Left lung (tissue), 10 donors: ENCODE measurements around the gene POMT2. TPM values are rescaled to one million over a fixed set of nuclear protein-coding genes. Genes with fewer than 3 reads are reported as not detected.

Experiments
- ATAC-seq: fragments of 200-7000 bp; cut with Tn5 transposase; one replicate; pipeline ENCODE4 v1.9.1; 2020; ENCODE audit warnings: moderate library complexity
- DNase-seq, 4 donors: peaks; one replicate each; pipeline ENCODE4 v3.0.0-alpha.2; 2013 to 2020
- H3K27ac ChIP-seq, 2 donors: fragments of 200-600 bp; sonication (generic) in 1 of 2; one replicate each; pipeline versions ENCODE4 v1.5.0 to v1.8.0; 2020 to 2021
- H3K27me3 ChIP-seq, 2 donors: fragments of 200-600 bp; sonication (generic) in 1 of 2; one replicate each; pipeline versions ENCODE4 v1.5.0 to v1.8.0; 2020 to 2021
- H3K36me3 ChIP-seq, 2 donors: fragments of 200-600 bp; sonication (generic) in 1 of 2; one replicate each; pipeline versions ENCODE4 v1.5.0 to v1.8.0; 2020 to 2021
- H3K4me1 ChIP-seq, 2 donors: fragments of 200-600 bp; one replicate each; pipeline ENCODE4 v1.8.0; 2021
- H3K4me3 ChIP-seq, 2 donors: fragments of 200-600 bp; sonication (generic) in 1 of 2; one replicate each; pipeline versions ENCODE4 v1.5.0 to v1.8.0; 2020 to 2021; ENCODE audit warnings: mild to moderate bottlenecking in 1 of 2
- H3K9me3 ChIP-seq, 2 donors: fragments of 200-600 bp; sonication (generic) in 1 of 2; one replicate each; pipeline versions ENCODE4 v1.5.0 to v1.8.0; 2020 to 2021
- intact Hi-C, 2 donors: fragments of 100-400 bp; cut with DNase I; formaldehyde crosslinking; loops; one replicate each; pipeline versions ENCODE4 v1.11.2 to v1.14.2; 2022
- polyA plus RNA-seq, 6 donors: library from polyadenylated mRNA; unstranded; fragments of 120-200 nt; gene quantifications; one replicate each; pipeline ENCODE4 v1.2.1, GENCODE V29; 2013; ENCODE audit not compliant: insufficient read length in 6 of 6
- total RNA-seq, 2 donors: library from RNA; stranded (reverse); fragmentation: NEBNext Ultra II Directional; extraction: Animal tissue kit (Norgen Biotek cat#: 25700); gene quantifications; one replicate each; pipeline ENCODE4 v1.2.1, GENCODE V29; 2021
- TF ChIP-seq, protein P1 (sequence below), 2 donors: fragments of 200-600 bp; sonication (generic) in 1 of 2; IDR thresholded peaks; one replicate each; pipeline versions ENCODE4 v1.5.0 to v1.8.0; 2021; ENCODE audit warnings: antibody characterized with exemption in 2 of 2
- donor health status: DM: no; HTN: yes; CAD: no.
- donor health status: DM: no; HTN: no; CAD: no.

The POMT2 gene
- total and polyA plus RNA-seq, 8 donors = 25.5 to 34.3 (median 31.6) TPM

DNA sequence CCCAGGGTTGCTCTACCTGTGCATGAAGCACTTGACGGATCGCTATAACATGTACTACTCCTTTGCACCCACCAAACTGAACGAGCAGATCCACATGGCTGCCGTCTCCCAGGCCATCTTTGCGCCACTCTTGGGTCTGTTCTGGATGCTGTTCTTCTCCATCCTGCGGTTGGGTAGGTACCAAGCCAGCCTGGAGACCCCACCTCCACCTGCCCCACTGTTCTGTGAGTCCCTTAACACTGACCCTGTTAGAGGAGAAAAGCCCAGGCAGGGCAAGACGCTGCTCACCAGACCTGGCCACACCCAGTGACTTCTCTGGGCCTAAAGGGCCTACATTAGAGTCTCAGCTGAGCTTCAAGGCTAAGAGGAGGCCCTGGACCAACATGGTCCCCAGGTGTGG, 71.4 kb downstream of the POMT2 start:
- Histone ChIP-seq H3K9me3 (no peaks in the 10 kb centered on the region), H3K4me3 (no peak overlapping the region), H3K36me3 (no peaks in the 10 kb centered on the region), H3K4me1 (no peaks in the 10 kb centered on the region), H3K27me3 (no peaks in the 10 kb centered on the region), H3K27ac (no peak overlapping the region)
- TF ChIP-seq, protein P1, sequence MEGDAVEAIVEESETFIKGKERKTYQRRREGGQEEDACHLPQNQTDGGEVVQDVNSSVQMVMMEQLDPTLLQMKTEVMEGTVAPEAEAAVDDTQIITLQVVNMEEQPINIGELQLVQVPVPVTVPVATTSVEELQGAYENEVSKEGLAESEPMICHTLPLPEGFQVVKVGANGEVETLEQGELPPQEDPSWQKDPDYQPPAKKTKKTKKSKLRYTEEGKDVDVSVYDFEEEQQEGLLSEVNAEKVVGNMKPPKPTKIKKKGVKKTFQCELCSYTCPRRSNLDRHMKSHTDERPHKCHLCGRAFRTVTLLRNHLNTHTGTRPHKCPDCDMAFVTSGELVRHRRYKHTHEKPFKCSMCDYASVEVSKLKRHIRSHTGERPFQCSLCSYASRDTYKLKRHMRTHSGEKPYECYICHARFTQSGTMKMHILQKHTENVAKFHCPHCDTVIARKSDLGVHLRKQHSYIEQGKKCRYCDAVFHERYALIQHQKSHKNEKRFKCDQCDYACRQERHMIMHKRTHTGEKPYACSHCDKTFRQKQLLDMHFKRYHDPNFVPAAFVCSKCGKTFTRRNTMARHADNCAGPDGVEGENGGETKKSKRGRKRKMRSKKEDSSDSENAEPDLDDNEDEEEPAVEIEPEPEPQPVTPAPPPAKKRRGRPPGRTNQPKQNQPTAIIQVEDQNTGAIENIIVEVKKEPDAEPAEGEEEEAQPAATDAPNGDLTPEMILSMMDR (IDR thresholded peaks at IDR 0.05) = no peak
- intact Hi-C loops = no loop called here
- no peak for ATAC-seq
- no peak for DNase-seq

- no peak for DNase-seq
- intact Hi-C loops = no loop called here
- TF ChIP-seq, protein P1 (IDR thresholded peaks at IDR 0.05) = no peak
- Histone ChIP-seq H3K36me3 (no peaks in the 10 kb centered on the region), H3K9me3 (no peaks in the 10 kb centered on the region), H3K27me3 (no peaks in the 10 kb centered on the region), H3K27ac (no peak overlapping the region), H3K4me1 (no peaks in the 10 kb centered on the region), H3K4me3 (no peak overlapping the region)
- no peak for ATAC-seq
Measured at GRCh38 chr14:77248666-77249065, 72.0 kb downstream of the POMT2 start.

DNA sequence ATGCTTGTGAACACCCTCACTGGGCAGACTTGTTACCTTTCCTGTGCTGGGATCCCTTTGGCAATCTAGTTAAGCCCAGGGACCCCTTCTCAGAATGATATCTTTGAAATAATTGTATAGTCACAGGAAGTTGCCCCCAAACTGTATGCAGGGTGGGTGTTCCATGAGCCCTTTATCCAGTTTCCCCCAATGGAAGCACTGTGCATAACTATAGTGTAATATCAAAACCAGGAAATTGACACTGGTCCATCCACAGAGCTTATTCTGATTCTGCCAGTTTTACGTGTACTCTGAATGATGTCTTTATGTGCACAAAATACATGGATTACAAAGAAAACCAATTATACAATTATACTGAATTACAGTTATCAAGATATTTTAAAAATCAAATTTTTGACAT, 73.9 kb downstream of the POMT2 start:
- ATAC-seq = no peak
- no peak for DNase-seq
- Histone ChIP-seq H3K36me3 (no peaks in the 10 kb centered on the region), H3K27ac (no peak overlapping the region), H3K4me3 (no peak overlapping the region), H3K4me1 (no peaks in the 10 kb centered on the region), H3K9me3 (no peaks in the 10 kb centered on the region), H3K27me3 (no peaks in the 10 kb centered on the region)
- TF ChIP-seq, protein P1 (IDR thresholded peaks at IDR 0.05) = no peak
- intact Hi-C loops = no loop called here

GRCh38 chr14:77245820-77246219, 74.9 kb downstream of the POMT2 start:
- Histone ChIP-seq H3K4me1 (no peaks in the 10 kb centered on the region), H3K36me3 (no peaks in the 10 kb centered on the region), H3K4me3 (no peak overlapping the region), H3K9me3 (no peaks in the 10 kb centered on the region), H3K27me3 (no peaks in the 10 kb centered on the region), H3K27ac (no peak overlapping the region)
- ATAC-seq (no peak), DNase-seq (no peak)
- intact Hi-C loops = no loop called here
- TF ChIP-seq, protein P1 (IDR thresholded peaks at IDR 0.05) = no peak

DNA sequence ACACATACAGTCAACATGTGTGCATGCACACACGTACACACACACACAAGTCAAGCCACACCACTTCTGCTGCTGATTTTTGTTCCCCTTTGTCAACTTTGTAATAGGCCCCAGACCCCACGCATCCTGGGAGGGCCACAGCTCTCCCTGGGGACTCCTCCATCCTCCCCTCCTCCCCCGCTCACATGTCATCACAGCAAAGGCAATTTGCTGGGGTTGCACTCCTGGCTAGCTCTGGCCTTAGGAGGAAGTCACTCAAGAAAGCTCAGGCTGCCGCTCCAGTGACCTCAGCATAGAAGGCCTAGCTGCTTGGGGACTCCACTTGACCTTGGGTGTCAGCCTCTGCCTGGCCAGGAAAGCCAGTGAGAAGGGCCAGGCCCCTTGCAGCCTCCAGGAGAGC, 76.8 kb downstream of the POMT2 start:
- Histone ChIP-seq H3K36me3 (no peaks in the 10 kb centered on the region), H3K27me3 (no peaks in the 10 kb centered on the region), H3K4me3 (no peak overlapping the region), H3K27ac (no peak overlapping the region), H3K4me1 (no peaks in the 10 kb centered on the region), H3K9me3 (no peaks in the 10 kb centered on the region)
- no peak for DNase-seq
- ATAC-seq = no peak
- TF ChIP-seq, protein P1 (IDR thresholded peaks at IDR 0.05) = no peak
- intact Hi-C loops = no loop called here
